Mesenchymal stem cell (in vitro differentiated cells and primary cell): Measurements from ENCODE around the gene TM4SF5.

Experiments
- DNase-seq: peaks from one replicate; pipeline ENCODE4 v3.0.0-alpha.2; 2013
- H2AFZ ChIP-seq: one replicate; pipeline ENCODE4 v1.6.1; 2013; ENCODE audit warnings: low read depth, mild to moderate bottlenecking, control low read depth, inconsistent platforms, low read length, moderate library complexity
- H2AK5ac ChIP-seq: 2 replicates; pipeline ENCODE4 v1.6.1; 2013; ENCODE audit warnings: low read length, moderate library complexity, mild to moderate bottlenecking, inconsistent platforms; ENCODE audit not compliant: severe bottlenecking
- H2BK120ac ChIP-seq: one replicate; pipeline ENCODE4 v1.6.1; 2013; ENCODE audit warnings: low read depth, mild to moderate bottlenecking, inconsistent platforms, low read length, moderate library complexity
- H2BK12ac ChIP-seq, 2 experiments: one replicate each; pipeline ENCODE4 v1.6.1; 2013; ENCODE audit warnings: inconsistent platforms in 2 of 2, low read length in 2 of 2, mild to moderate bottlenecking in 2 of 2, moderate library complexity in 2 of 2, control low read depth in 1 of 2
- H2BK15ac ChIP-seq: one replicate; pipeline ENCODE4 v1.6.1; 2013; ENCODE audit warnings: mild to moderate bottlenecking, low read depth, inconsistent platforms; ENCODE audit not compliant: poor library complexity, severe bottlenecking
- H2BK5ac ChIP-seq: 2 replicates; pipeline ENCODE4 v1.6.1; 2013; ENCODE audit warnings: low read depth, mild to moderate bottlenecking, low read length, control low read depth, inconsistent platforms; ENCODE audit not compliant: poor library complexity, severe bottlenecking
- H3K14ac ChIP-seq, 2 experiments: one replicate each; pipeline ENCODE4 v1.6.1; 2013; ENCODE audit warnings: inconsistent platforms in 2 of 2, low read length in 2 of 2, control low read depth in 1 of 2, mild to moderate bottlenecking in 1 of 2, moderate library complexity in 1 of 2
- H3K18ac ChIP-seq, 2 experiments: one replicate each; pipeline ENCODE4 v1.6.1; 2013; ENCODE audit warnings: inconsistent platforms in 2 of 2, low read length in 2 of 2, control low read depth in 1 of 2, low read depth in 1 of 2, mild to moderate bottlenecking in 1 of 2
- H3K23ac ChIP-seq, 2 experiments: one replicate each; pipeline ENCODE4 v1.6.1; 2013; ENCODE audit warnings: inconsistent platforms in 2 of 2, low read length in 2 of 2, mild to moderate bottlenecking in 2 of 2, moderate library complexity in 2 of 2, control low read depth in 1 of 2
- H3K27ac ChIP-seq: 2 replicates; pipeline ENCODE4 v1.5.1; 2013; ENCODE audit warnings: mild to moderate bottlenecking, moderate library complexity, low read length, control low read depth, inconsistent platforms; ENCODE audit not compliant: poor library complexity, severe bottlenecking
- H3K27me3 ChIP-seq, 2 experiments: 2 replicates each; pipeline versions ENCODE4 v1.6.1 to v1.7.0; 2013; ENCODE audit warnings: low read length in 2 of 2, mild to moderate bottlenecking in 2 of 2, moderate library complexity in 2 of 2, control low read depth in 1 of 2, inconsistent platforms in 1 of 2; ENCODE audit not compliant: control insufficient read depth in 1 of 2, insufficient read depth in 1 of 2
- H3K36me3 ChIP-seq, 2 experiments: 2 replicates each; pipeline versions ENCODE4 v1.6.1 to v1.7.0; 2013; ENCODE audit warnings: low read length in 2 of 2, control low read depth in 1 of 2, inconsistent platforms in 1 of 2, low read depth in 1 of 2, mild to moderate bottlenecking in 1 of 2; ENCODE audit not compliant: insufficient read depth in 2 of 2, control insufficient read depth in 1 of 2
- H3K4ac ChIP-seq, 2 experiments: one replicate each; pipeline ENCODE4 v1.6.1; 2013; ENCODE audit warnings: inconsistent platforms in 2 of 2, low read length in 2 of 2, mild to moderate bottlenecking in 2 of 2, moderate library complexity in 2 of 2, control low read depth in 1 of 2, low read depth in 1 of 2
- H3K4me1 ChIP-seq: 2 replicates; pipeline ENCODE4 v1.6.1; 2013; ENCODE audit warnings: low read depth, low read length, control low read depth; ENCODE audit not compliant: control insufficient read depth, insufficient read depth
- H3K4me2 ChIP-seq: 2 replicates; pipeline ENCODE4 v1.6.1; 2013; ENCODE audit warnings: low read length, mild to moderate bottlenecking, inconsistent platforms; ENCODE audit not compliant: poor library complexity, severe bottlenecking
- H3K4me3 ChIP-seq, 2 experiments: 2 replicates each; pipeline versions ENCODE4 v1.5.1 to v1.7.0; 2013; ENCODE audit warnings: low read length in 2 of 2, mild to moderate bottlenecking in 2 of 2, control low read depth in 1 of 2, low read depth in 1 of 2; ENCODE audit not compliant: insufficient read depth in 1 of 2
- H3K79me1 ChIP-seq: replicated peaks from 2 replicates; pipeline ENCODE4 v1.6.1; 2013; ENCODE audit warnings: mild to moderate bottlenecking, control low read depth, low read length, inconsistent platforms; ENCODE audit not compliant: poor library complexity, severe bottlenecking
- H3K9ac ChIP-seq: 2 replicates; pipeline ENCODE4 v1.7.0; 2013; ENCODE audit warnings: mild to moderate bottlenecking, low read length, moderate library complexity
- H3K9me3 ChIP-seq: 2 replicates; pipeline ENCODE4 v1.7.0; 2013; ENCODE audit warnings: mild to moderate bottlenecking, low read length; ENCODE audit not compliant: control insufficient read depth
- H4K8ac ChIP-seq: one replicate; pipeline ENCODE4 v1.6.1; 2013; ENCODE audit warnings: inconsistent platforms, mild to moderate bottlenecking, low read length, moderate library complexity
- H4K91ac ChIP-seq: one replicate; pipeline ENCODE4 v1.6.1; 2013; ENCODE audit warnings: mild to moderate bottlenecking, low read length, inconsistent platforms
- WGBS: methylation state at CpG from one replicate; pipeline ENCODE4 v1.1.7; 2013; ENCODE audit warnings: mixed read lengths; 5-methylcytosine and 5-hydroxymethylcytosine counted together

The TM4SF5 gene

DNA sequence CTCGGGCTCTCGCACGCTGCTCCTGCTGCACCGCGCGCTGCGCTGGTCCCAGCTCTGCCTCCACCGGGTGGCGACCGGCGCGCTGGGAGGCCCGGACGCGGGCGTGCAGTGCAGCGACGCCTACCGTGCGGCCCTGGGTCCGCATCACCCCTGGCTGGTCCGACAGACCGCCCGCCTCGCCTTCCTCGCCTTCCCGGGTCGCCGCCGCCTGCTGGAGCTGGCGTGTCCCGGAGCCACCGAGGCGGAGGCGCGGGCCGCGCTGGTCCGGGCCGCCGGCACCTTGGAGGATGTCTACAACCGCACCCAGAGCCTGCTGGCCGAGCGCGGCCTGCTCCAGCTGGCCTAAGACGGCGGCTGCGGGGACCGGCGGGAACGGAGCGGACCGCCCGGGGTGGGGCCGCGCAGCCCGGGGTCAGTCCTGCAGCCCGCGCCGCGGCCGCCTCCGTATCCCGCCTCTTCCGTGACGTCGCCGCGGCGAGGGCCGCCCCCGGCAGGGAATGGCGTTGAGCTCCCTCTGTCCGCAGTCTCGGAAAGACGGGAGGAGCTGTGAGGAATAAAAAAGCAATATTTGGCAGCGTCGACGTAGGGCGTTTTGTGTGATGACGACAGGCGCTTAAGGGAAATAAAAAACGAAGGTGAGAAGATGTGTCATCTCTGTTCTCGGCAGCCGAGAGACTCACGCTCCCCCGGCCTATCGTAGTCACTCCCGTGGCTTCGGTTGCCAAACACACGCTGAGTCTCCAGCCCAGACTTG, 18.4 kb downstream of the TM4SF5 start:
- DNase-seq, result peak; percentile 96

GRCh38 chr17:4790705-4791088, 19.0 kb downstream of the TM4SF5 start:
- DNase-seq, result no peak
- Histone ChIP-seq H3K4me3 (peak overlapping the region; percentile 82 to 86), H2BK120ac (no peak overlapping the region), H2BK12ac (peak overlapping the region in 1 of 2 experiments; percentile 77), H3K9me3 (no peaks in the 10 kb centered on the region), H3K27me3 (peaks cover 0 to 1% of the 10 kb centered on the region in 2 experiments), H3K36me3 (no peaks in the 10 kb centered on the region), H2AK5ac (no peak overlapping the region), H4K91ac (no peak overlapping the region), H3K4ac (no peak overlapping the region), H2BK15ac (no peak overlapping the region), H2BK5ac (no peak overlapping the region), H3K14ac (no peak overlapping the region), H3K79me1 (peaks cover 7% of the 10 kb centered on the region), H3K4me2 (peak overlapping the region; percentile 100), H2AFZ (peak overlapping the region; percentile 60), H3K27ac (no peak overlapping the region), H3K23ac (no peak overlapping the region), H3K9ac (peak overlapping the region; percentile 86), H3K18ac (peak overlapping the region in 1 of 2 experiments; percentile 61), H4K8ac (no peak overlapping the region), H3K4me1 (peaks cover 15% of the 10 kb centered on the region)
- WGBS, result 89% methylated on average over 5 of the region's 7 CpGs

More for the DNA sequence above, 18.4 kb downstream of the TM4SF5 start:
- Histone ChIP-seq H3K18ac (peak overlapping the region; percentile 96 to 98), H3K14ac (peak overlapping the region in 1 of 2 experiments; percentile 66), H3K4ac (peak overlapping the region; percentile 61 to 78), H2BK120ac (peak overlapping the region; percentile 68), H3K27me3 (peaks cover 0 to 7% of the 10 kb centered on the region in 2 experiments), H3K9me3 (no peaks in the 10 kb centered on the region), H3K79me1 (peaks cover 7% of the 10 kb centered on the region), H3K23ac (peak overlapping the region in 1 of 2 experiments; percentile 98), H4K8ac (peak overlapping the region; percentile 94), H2BK15ac (peak overlapping the region; percentile 97), H3K36me3 (no peaks in the 10 kb centered on the region), H2AK5ac (no peak overlapping the region), H3K4me3 (peak overlapping the region; percentile 82 to 86), H3K27ac (peak overlapping the region; percentile 20), H3K9ac (peak overlapping the region; percentile 86), H4K91ac (peak overlapping the region; percentile 91), H2BK12ac (peak overlapping the region in 1 of 2 experiments; percentile 77), H3K4me1 (peaks cover 15% of the 10 kb centered on the region), H3K4me2 (peak overlapping the region; percentile 100), H2BK5ac (no peak overlapping the region), H2AFZ (peak overlapping the region; percentile 95)
- 0% methylated on average over 68 of the region's 91 CpGs for WGBS

- H3K23ac ChIP-seq, result no peak overlapping the region
- H3K9me3 ChIP-seq, result no peaks in the 10 kb centered on the region
- peak overlapping the region; percentile 35 for H4K8ac ChIP-seq
- H3K14ac ChIP-seq, result no peak overlapping the region
- peaks cover 14% of the 10 kb centered on the region for H3K79me1 ChIP-seq
- peaks cover 22 to 25% of the 10 kb centered on the region in 2 experiments for H3K36me3 ChIP-seq
- no peak overlapping the region for H3K4me3 ChIP-seq
- no peak overlapping the region for H2BK5ac ChIP-seq
- no peak overlapping the region for H3K27ac ChIP-seq
- no peak overlapping the region for H2AK5ac ChIP-seq
- H4K91ac ChIP-seq, result no peak overlapping the region
- no peak overlapping the region for H2BK120ac ChIP-seq
- H3K18ac ChIP-seq, result no peak overlapping the region
- H3K4me1 ChIP-seq, result peaks cover 10% of the 10 kb centered on the region
- peak overlapping the region in 1 of 2 experiments; percentile 44 for H3K4ac ChIP-seq
- H3K9ac ChIP-seq, result peak overlapping the region; percentile 97
- H2AFZ ChIP-seq, result no peak overlapping the region
- no peak overlapping the region for H2BK12ac ChIP-seq
- H3K27me3 ChIP-seq, result no peaks in the 10 kb centered on the region
- no peak overlapping the region for H3K4me2 ChIP-seq
- no peak overlapping the region for H2BK15ac ChIP-seq
- WGBS, result no CpG with 5 or more reads among the region's 1 CpG
- no peak for DNase-seq
Measured at GRCh38 chr17:4795168-4795567, 23.5 kb downstream of the TM4SF5 start.

DNA sequence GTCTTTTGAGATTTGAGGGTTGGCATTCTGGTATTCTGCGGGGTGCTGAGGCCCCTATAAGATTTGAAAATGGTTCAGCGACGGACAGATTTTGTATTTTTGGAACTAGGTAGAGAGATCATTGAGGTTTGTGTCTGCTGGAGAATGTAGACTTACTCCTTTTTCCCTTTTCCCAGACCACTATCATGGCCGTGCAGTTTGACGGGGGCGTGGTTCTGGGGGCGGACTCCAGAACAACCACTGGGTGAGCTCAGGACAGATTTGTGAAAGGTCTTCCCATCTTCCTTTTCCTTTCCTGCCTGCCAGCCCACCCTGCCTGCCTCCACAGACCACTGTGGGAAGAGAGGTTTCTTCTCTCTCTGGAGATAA, 24.9 kb downstream of the TM4SF5 start:
- Histone ChIP-seq H3K4me2 (peak overlapping the region; percentile 56), H3K79me1 (peaks cover 14% of the 10 kb centered on the region), H2BK12ac (peak overlapping the region in 1 of 2 experiments; percentile 85), H2BK15ac (no peak overlapping the region), H4K8ac (peak overlapping the region; percentile 87), H4K91ac (peak overlapping the region; percentile 30), H2AK5ac (peak overlapping the region; percentile 27), H2AFZ (peak overlapping the region; percentile 46), H3K27ac (peak overlapping the region; percentile 59), H3K23ac (no peak overlapping the region), H3K27me3 (no peaks in the 10 kb centered on the region), H3K4me1 (peaks cover 8% of the 10 kb centered on the region), H3K18ac (peak overlapping the region; percentile 60 to 86), H3K4ac (peak overlapping the region in 1 of 2 experiments; percentile 77), H2BK120ac (no peak overlapping the region), H3K9ac (peak overlapping the region; percentile 97), H3K36me3 (peaks cover 26 to 28% of the 10 kb centered on the region in 2 experiments), H3K9me3 (no peaks in the 10 kb centered on the region), H2BK5ac (no peak overlapping the region), H3K4me3 (peak overlapping the region; percentile 92 to 98), H3K14ac (no peak overlapping the region)
- 0% methylated on average over 5 of the region's 7 CpGs for WGBS
- peak; percentile 61 for DNase-seq
